SK-N-SH (cell line): ENCODE data around the gene MFSD6L. TPM values are rescaled to one million over a fixed set of nuclear protein-coding genes. Genes with fewer than 3 reads are reported as not detected.

ENCODE experiments used
- CTCF ChIA-PET: fragments of 300-600, 350-600 bp; formaldehyde crosslinking; extraction: SDS; loops from one replicate; lab custom pipeline; 2021; lab: Yijun Ruan, JAX
- POLR2A ChIA-PET: fragments of 350-600 bp; sonication (Branson Sonifier 250); formaldehyde crosslinking; extraction: SDS; loops from one replicate; lab custom pipeline; 2020; ENCODE audit warnings: antibody characterized with exemption, inconsistent platforms; lab: Yijun Ruan, JAX
- DNase-seq: peaks from one replicate; pipeline ENCODE4 v3.0.0; 2012
- H2AFZ ChIP-seq: fragments of 200-600 bp; sonication (generic); 2 replicates; pipeline ENCODE4 v1.8.1; 2016; ENCODE audit warnings: antibody characterized with exemption, mild to moderate bottlenecking, low read depth
- H3F3A ChIP-seq: fragments of 200-600 bp; sonication (generic); replicated peaks from 2 replicates; pipeline ENCODE3; 2016; ENCODE audit warnings: antibody characterized with exemption, mild to moderate bottlenecking; ENCODE audit not compliant: insufficient read depth
- H3K27ac ChIP-seq, 2 experiments: fragments of 200-500 bp in 1 of 2; fragments of 200-600 bp in 1 of 2; sonication (Bioruptor generic) in 1 of 2; sonication (generic), shearing (Covaris generic) in 1 of 2; 2 replicates each; pipeline versions ENCODE4 v1.5.1 to v1.6.1; 2014 to 2016; ENCODE audit warnings: low read depth in 2 of 2, inconsistent platforms in 1 of 2, low read length in 1 of 2, mild to moderate bottlenecking in 1 of 2, mixed read lengths in 1 of 2
- H3K27me3 ChIP-seq: fragments of 200-600 bp; sonication (generic), shearing (Covaris generic); 2 replicates; pipeline ENCODE4 v1.6.1; 2016; ENCODE audit warnings: mixed run types; ENCODE audit not compliant: insufficient read depth
- H3K36me3 ChIP-seq, 2 experiments: fragments of 200-500 bp in 1 of 2; fragments of 200-600 bp in 1 of 2; sonication (Bioruptor generic) in 1 of 2; sonication (generic) in 1 of 2; replicated peaks in 1 of 2; 2 replicates each; pipeline versions ENCODE3 to v1.5.1; 2014 to 2016; ENCODE audit warnings: low read length in 1 of 2, mild to moderate bottlenecking in 1 of 2; ENCODE audit not compliant: insufficient read depth in 2 of 2, control insufficient read depth in 1 of 2
- H3K4me1 ChIP-seq, 2 experiments: fragments of 200-500 bp in 1 of 2; fragments of 200-600 bp in 1 of 2; sonication (Bioruptor generic) in 1 of 2; sonication (generic), shearing (Covaris generic) in 1 of 2; 2 replicates each; pipeline versions ENCODE4 v1.5.1 to v1.6.1; 2014 to 2016; ENCODE audit warnings: low read depth in 1 of 2, low read length in 1 of 2, mixed run types in 1 of 2; ENCODE audit not compliant: insufficient read depth in 2 of 2, control insufficient read depth in 1 of 2
- H3K4me2 ChIP-seq: fragments of 200-600 bp; sonication (generic), shearing (Covaris generic); 2 replicates; pipeline ENCODE4 v1.6.1; 2017; ENCODE audit warnings: mixed run types
- H3K4me3 ChIP-seq, 2 experiments: fragments of 200-500 bp in 1 of 2; fragments of 200-600 bp in 1 of 2; sonication (Bioruptor generic) in 1 of 2; sonication (generic), shearing (Covaris generic) in 1 of 2; 2 replicates each; pipeline versions ENCODE4 v1.5.1 to v1.8.1; 2014 to 2016; ENCODE audit warnings: low read depth in 2 of 2, inconsistent platforms in 1 of 2, low read length in 1 of 2, mild to moderate bottlenecking in 1 of 2, mixed read lengths in 1 of 2, moderate library complexity in 1 of 2
- H3K79me2 ChIP-seq: fragments of 200-600 bp; sonication (generic); 2 replicates; pipeline ENCODE4 v1.8.1; 2017; ENCODE audit warnings: mild to moderate bottlenecking; ENCODE audit not compliant: insufficient read depth
- H3K9ac ChIP-seq: fragments of 200-600 bp; sonication (generic); 2 replicates; pipeline ENCODE4 v1.6.1; 2017; ENCODE audit warnings: mixed run types
- H3K9me2 ChIP-seq: fragments of 200-600 bp; sonication (generic); 2 replicates; pipeline ENCODE4 v1.6.1; 2017; ENCODE audit warnings: mixed run types
- H3K9me3 ChIP-seq: fragments of 200-600 bp; sonication (generic); 2 replicates; pipeline ENCODE4 v1.6.1; 2017; ENCODE audit warnings: mixed run types, mild to moderate bottlenecking, moderate library complexity
- H4K20me1 ChIP-seq: fragments of 200-600 bp; sonication (generic); 2 replicates; pipeline ENCODE4 v1.6.1; 2017; ENCODE audit warnings: mild to moderate bottlenecking, mixed run types; ENCODE audit not compliant: insufficient read depth
- CHD2 ChIP-seq: fragments of 150-350 bp; IDR thresholded peaks from 2 replicates; pipeline ENCODE4 v1.6.1; 2018; ENCODE audit warnings: low read length; ENCODE audit not compliant: partially characterized antibody
- EP300 ChIP-seq, 2 experiments: IDR thresholded peaks; 2 replicates each; pipeline versions ENCODE4 v1.4.0 to v1.6.1; 2012; ENCODE audit warnings: borderline replicate concordance in 1 of 2, low read depth in 1 of 2, low read length in 1 of 2
- FOSL2 ChIP-seq: IDR thresholded peaks from 2 replicates; pipeline ENCODE4 v1.4.0; 2012; ENCODE audit warnings: low read depth, mild to moderate bottlenecking, moderate library complexity, borderline replicate concordance
- MXI1 ChIP-seq: IDR thresholded peaks from 2 replicates; pipeline ENCODE4 v1.6.1; 2012; ENCODE audit warnings: mild to moderate bottlenecking, low read depth, low read length, improper control_type of control experiment
- POLR2AphosphoS5 ChIP-seq: IDR thresholded peaks from 2 replicates; pipeline ENCODE4 v1.6.1; 2012; ENCODE audit warnings: low read depth, low read length
- RCOR1 ChIP-seq: fragments of 150-350 bp; IDR thresholded peaks from 2 replicates; pipeline ENCODE4 v1.6.1; 2017; ENCODE audit warnings: antibody characterized with exemption, low read length
- TAF1 ChIP-seq: IDR thresholded peaks from 2 replicates; pipeline ENCODE4 v1.6.1; 2012; ENCODE audit warnings: low read depth, mild to moderate bottlenecking, low read length, moderate library complexity, borderline replicate concordance
- WGBS: methylation state at CpG from one replicate; pipeline ENCODE4 v1.1.6; 2017; ENCODE audit warnings: low lambda C conversion rate; 5-methylcytosine and 5-hydroxymethylcytosine counted together
- polyA plus RNA-seq, 3 experiments: library from polyadenylated mRNA; depleted of rRNA; stranded (reverse); fragments of >200 nt; gene quantifications; 2 replicates each; pipeline ENCODE4 v1.2.3, GENCODE V29; 2012
- TF ChIP-seq, protein P1 (sequence below): IDR thresholded peaks from 2 replicates; pipeline ENCODE4 v1.6.1; 2012; ENCODE audit warnings: mild to moderate bottlenecking, low read depth, low read length, moderate library complexity
- TF ChIP-seq, protein P2 (sequence below): fragments of 150-350 bp; IDR thresholded peaks from 2 replicates; pipeline ENCODE4 v1.6.1; 2016; ENCODE audit warnings: mild to moderate bottlenecking, low read depth, low read length
- TF ChIP-seq, protein P3 (sequence below): fragments of 200-600 bp; sonication (generic); IDR thresholded peaks from 2 replicates; pipeline ENCODE4 v1.6.1; 2017; ENCODE audit warnings: antibody characterized with exemption, mild to moderate bottlenecking, moderate library complexity
- TF ChIP-seq, protein P4 (sequence below): fragments of 150-350 bp; IDR thresholded peaks from 2 replicates; pipeline ENCODE4 v1.6.1; 2017; ENCODE audit warnings: antibody characterized with exemption, low read length, low read depth, borderline replicate concordance

MFSD6L gene
- polyA plus RNA-seq, 1 of the 3 experiments (the other 2 are of a cell fraction): not detected

DNA sequence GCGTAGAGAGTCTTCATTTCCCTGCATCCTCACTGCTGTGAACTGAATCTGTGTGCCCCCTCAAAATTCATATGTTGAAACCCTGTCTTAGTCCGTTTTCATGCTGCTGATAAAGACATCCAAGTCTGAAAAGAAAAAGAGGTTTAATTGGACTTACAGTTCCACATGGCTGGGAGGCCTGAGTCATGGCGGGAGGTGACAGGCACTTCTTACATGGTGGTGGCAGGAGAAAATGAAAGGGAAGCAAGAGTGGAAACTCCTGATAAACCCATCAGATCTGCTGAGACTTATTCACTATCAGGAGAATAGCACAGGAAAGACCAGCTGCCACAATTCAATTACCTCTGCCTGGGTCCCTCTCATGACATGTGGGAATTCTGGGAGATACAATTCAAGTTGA, 51.4 kb downstream of the MFSD6L start:
- Histone ChIP-seq H3K27me3 (peaks cover 15% of the 10 kb centered on the region; the same call in 1 of the 2 replicates), H4K20me1 (no peaks in the 10 kb centered on the region), H2AFZ (no peak overlapping the region), H3K27ac (no peak overlapping the region), H3K9me3 (no peaks in the 10 kb centered on the region), H3K4me3 (no peak overlapping the region), H3K9me2 (no peaks in the 10 kb centered on the region), H3K36me3 (no peaks in the 10 kb centered on the region), H3F3A (no peaks in the 10 kb centered on the region), H3K4me2 (no peak overlapping the region), H3K4me1 (peaks cover 0 to 6% of the 10 kb centered on the region in 2 experiments; a peak in 1 of 4 replicates), H3K79me2 (no peaks in the 10 kb centered on the region), H3K9ac (no peak overlapping the region)
- ChIA-PET POLR2A (no interaction called here), CTCF (interaction anchor here (2.3 to 4.6 kb wide), 3 partner anchors 25 to 371 kb away, joined by 11 to 82 read pairs (median 14); partner anchors contain the start of gene KRABD2)
- WGBS: 64% methylated on average over 3 of the region's 3 CpGs
- TF ChIP-seq EP300 (IDR thresholded peaks at IDR 0.05; ENCODE audit: borderline replicate concordance in 1 of 2, low read depth in 1 of 2, low read length in 1 of 2): no peak
- no peak for TF ChIP-seq TAF1
- no peak for TF ChIP-seq MXI1
- no peak for TF ChIP-seq RCOR1
- TF ChIP-seq, protein P1, sequence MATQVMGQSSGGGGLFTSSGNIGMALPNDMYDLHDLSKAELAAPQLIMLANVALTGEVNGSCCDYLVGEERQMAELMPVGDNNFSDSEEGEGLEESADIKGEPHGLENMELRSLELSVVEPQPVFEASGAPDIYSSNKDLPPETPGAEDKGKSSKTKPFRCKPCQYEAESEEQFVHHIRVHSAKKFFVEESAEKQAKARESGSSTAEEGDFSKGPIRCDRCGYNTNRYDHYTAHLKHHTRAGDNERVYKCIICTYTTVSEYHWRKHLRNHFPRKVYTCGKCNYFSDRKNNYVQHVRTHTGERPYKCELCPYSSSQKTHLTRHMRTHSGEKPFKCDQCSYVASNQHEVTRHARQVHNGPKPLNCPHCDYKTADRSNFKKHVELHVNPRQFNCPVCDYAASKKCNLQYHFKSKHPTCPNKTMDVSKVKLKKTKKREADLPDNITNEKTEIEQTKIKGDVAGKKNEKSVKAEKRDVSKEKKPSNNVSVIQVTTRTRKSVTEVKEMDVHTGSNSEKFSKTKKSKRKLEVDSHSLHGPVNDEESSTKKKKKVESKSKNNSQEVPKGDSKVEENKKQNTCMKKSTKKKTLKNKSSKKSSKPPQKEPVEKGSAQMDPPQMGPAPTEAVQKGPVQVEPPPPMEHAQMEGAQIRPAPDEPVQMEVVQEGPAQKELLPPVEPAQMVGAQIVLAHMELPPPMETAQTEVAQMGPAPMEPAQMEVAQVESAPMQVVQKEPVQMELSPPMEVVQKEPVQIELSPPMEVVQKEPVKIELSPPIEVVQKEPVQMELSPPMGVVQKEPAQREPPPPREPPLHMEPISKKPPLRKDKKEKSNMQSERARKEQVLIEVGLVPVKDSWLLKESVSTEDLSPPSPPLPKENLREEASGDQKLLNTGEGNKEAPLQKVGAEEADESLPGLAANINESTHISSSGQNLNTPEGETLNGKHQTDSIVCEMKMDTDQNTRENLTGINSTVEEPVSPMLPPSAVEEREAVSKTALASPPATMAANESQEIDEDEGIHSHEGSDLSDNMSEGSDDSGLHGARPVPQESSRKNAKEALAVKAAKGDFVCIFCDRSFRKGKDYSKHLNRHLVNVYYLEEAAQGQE: no peak
- TF ChIP-seq, protein P2, sequence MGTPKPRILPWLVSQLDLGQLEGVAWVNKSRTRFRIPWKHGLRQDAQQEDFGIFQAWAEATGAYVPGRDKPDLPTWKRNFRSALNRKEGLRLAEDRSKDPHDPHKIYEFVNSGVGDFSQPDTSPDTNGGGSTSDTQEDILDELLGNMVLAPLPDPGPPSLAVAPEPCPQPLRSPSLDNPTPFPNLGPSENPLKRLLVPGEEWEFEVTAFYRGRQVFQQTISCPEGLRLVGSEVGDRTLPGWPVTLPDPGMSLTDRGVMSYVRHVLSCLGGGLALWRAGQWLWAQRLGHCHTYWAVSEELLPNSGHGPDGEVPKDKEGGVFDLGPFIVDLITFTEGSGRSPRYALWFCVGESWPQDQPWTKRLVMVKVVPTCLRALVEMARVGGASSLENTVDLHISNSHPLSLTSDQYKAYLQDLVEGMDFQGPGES: no peak
- TF ChIP-seq POLR2AphosphoS5: no peak
- TF ChIP-seq CHD2: no peak
- TF ChIP-seq, protein P3, sequence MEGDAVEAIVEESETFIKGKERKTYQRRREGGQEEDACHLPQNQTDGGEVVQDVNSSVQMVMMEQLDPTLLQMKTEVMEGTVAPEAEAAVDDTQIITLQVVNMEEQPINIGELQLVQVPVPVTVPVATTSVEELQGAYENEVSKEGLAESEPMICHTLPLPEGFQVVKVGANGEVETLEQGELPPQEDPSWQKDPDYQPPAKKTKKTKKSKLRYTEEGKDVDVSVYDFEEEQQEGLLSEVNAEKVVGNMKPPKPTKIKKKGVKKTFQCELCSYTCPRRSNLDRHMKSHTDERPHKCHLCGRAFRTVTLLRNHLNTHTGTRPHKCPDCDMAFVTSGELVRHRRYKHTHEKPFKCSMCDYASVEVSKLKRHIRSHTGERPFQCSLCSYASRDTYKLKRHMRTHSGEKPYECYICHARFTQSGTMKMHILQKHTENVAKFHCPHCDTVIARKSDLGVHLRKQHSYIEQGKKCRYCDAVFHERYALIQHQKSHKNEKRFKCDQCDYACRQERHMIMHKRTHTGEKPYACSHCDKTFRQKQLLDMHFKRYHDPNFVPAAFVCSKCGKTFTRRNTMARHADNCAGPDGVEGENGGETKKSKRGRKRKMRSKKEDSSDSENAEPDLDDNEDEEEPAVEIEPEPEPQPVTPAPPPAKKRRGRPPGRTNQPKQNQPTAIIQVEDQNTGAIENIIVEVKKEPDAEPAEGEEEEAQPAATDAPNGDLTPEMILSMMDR: no peak
- TF ChIP-seq, protein P4, sequence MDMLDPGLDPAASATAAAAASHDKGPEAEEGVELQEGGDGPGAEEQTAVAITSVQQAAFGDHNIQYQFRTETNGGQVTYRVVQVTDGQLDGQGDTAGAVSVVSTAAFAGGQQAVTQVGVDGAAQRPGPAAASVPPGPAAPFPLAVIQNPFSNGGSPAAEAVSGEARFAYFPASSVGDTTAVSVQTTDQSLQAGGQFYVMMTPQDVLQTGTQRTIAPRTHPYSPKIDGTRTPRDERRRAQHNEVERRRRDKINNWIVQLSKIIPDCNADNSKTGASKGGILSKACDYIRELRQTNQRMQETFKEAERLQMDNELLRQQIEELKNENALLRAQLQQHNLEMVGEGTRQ: no peak
- no peak for TF ChIP-seq FOSL2
- DNase-seq: no peak

Other genes with a start within 250 kb of the MFSD6L start
- gene MYH10, start 168.6 kb downstream of the MFSD6L start, polyA plus RNA-seq (2012; rRNA removed): 58.3 and 64.2 TPM in 2 replicates
- not detected in 2 replicates for gene CCDC42, start 54.5 kb downstream of the MFSD6L start, polyA plus RNA-seq (2012; rRNA removed)
- gene SPDYE4, start 40.8 kb downstream of the MFSD6L start, polyA plus RNA-seq (2012; rRNA removed): not detected in 2 replicates
- 0.03 and 0.06 TPM in 2 replicates for gene PIK3R6, start 68.3 kb upstream of the MFSD6L start, polyA plus RNA-seq (2012; rRNA removed)
- not detected in 2 replicates for gene PIK3R5, start 166.3 kb upstream of the MFSD6L start, polyA plus RNA-seq (2012; rRNA removed)
- gene NTN1, start 222.1 kb upstream of the MFSD6L start, polyA plus RNA-seq (2012; rRNA removed): 0.03 and 0.05 TPM in 2 replicates